Inferior parietal cortex (tissue), 1 donor: Measurements from ENCODE around the gene HAND2.

ENCODE experiments used
- DNase-seq: peaks from one replicate; pipeline ENCODE4 v3.0.0-alpha.2; 2016; ENCODE audit errors: extremely low spot score

HAND2 gene

GRCh38 chr4:173529477-173530325 is at the start of gene HAND2:
TSS of gene HAND2 (minus strand) at chr4:173530229. CDS start at chr4:173529289, 940 bp downstream.
- no peak for DNase-seq

- DNase-seq: no peak
Measured at GRCh38 chr4:173578956-173579355, 48.9 kb upstream of the HAND2 start.

DNA sequence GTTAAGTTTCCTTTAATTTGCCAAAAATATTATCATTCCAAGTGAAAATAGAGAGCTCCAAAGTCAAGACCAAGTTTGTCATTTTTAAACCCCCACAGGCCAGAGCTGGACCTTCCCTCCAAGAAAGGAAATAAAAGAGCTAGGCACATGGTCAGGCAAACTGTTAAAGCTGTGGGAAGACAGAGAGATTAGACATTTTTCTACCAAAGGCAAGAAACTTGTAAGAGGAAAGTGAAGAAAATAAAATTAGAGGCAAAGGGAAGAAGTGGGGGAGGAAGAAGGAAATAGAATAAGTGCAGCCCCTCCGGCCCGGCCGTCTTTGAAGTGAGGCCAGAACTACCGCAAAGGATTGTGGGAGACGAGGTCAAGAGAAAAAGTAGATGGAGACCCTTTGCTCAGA is 47.9 kb upstream of the HAND2 start:
- DNase-seq: no peak

GRCh38 chr4:173575482-173576152 is 45.6 kb upstream of the HAND2 start:
- no peak for DNase-seq

DNA sequence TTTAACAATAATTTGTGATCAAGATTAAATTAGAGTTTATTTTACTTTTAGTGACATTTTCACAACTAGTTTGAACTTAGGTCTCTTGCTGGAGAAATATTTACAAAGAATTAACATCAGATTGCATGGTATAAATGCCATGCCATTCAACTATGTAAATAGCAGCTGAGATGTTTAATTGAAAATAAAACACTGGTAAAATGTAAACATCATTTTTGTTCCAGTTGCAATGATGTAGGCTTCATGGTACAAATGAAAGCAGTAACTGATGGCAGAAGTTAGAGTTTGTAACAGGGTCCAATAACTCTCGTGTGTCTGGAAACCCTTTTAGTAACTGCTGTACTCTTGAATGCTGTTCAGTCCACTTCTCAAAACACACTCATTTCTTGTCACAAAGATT is 43.7 kb upstream of the HAND2 start:
- no peak for DNase-seq

GRCh38 chr4:173573286-173573685 is 43.3 kb upstream of the HAND2 start:
- DNase-seq: no peak

DNA sequence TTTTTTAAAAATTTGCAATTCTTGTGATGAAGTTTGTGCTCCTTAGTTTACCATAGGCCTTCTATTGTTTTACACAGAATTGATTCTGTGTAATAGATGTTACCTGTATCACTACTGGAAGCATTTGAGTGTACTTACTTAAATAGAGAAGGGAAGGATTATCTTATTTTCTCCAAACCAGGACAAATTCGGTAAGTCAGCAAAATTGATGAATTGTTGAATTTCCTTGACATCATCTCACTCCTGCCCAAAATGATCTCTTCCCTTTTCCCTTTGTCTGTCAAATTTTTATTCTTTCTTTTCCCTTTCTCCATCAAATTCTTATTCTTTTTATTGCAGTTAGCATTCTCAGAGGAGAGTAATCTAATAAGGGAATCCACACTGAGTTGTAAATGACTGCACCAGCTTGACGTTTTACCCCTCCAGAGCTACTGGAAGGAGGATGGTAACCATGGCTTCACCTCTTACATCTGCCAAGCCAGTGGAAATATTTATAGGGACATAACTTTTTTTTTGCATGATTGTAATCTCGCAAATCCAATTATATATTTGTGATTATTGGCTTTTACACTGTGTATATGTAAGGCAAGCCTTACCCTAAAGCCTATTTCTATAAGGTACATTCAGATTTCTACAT is 42.6 kb upstream of the HAND2 start:
- DNase-seq: no peak

DNA sequence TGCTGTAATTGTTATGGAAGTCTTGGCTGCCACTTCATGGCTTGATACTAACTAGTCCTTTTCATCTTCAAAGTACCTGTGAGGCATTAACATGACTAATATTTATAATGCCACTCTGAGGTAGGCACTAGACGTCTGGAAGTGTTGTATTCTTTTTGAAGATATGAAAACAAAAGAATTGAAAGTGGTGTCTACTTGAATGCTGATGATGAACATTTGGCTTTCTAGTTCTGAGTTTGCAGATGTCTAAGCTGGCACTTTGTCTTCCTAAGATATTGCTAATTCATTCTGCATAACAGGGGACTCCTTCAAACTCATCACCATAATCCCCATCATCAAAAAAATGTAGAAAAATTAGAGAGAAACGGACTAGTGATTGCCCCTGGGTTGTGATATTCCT is 41.6 kb upstream of the HAND2 start:
- DNase-seq: no peak

DNA sequence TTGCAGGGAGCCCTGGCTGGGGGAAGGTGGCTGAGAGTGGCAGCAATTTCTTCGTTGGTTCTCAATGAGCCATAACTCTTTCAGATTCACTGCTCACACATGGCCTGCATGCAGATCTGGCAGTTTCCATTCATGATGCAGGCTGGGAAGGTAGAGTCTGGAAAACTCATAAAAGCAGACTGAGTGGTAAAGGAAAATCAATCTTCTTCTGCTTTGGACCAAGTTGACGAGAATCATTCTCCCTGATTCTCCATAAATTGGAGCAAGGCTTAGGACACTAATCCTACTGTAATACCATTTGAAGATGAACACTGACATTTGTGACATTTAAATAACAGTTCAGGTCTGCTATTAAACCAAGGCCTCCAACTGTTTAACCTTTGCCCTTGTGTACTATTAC is 35.3 kb upstream of the HAND2 start:
- DNase-seq: no peak

GRCh38 chr4:173564461-173564860 is 34.4 kb upstream of the HAND2 start:
- DNase-seq: no peak

- no peak for DNase-seq
Measured at GRCh38 chr4:173560896-173561295, 30.9 kb upstream of the HAND2 start.

- DNase-seq: no peak
Measured at GRCh38 chr4:173556398-173557131, 26.5 kb upstream of the HAND2 start.

GRCh38 chr4:173547889-173548288 is 17.9 kb upstream of the HAND2 start:
- DNase-seq: no peak

GRCh38 chr4:173546776-173547175 is 16.7 kb upstream of the HAND2 start:
- DNase-seq: no peak

- DNase-seq: no peak
Measured at GRCh38 chr4:173545440-173545839, 15.4 kb upstream of the HAND2 start.

DNA sequence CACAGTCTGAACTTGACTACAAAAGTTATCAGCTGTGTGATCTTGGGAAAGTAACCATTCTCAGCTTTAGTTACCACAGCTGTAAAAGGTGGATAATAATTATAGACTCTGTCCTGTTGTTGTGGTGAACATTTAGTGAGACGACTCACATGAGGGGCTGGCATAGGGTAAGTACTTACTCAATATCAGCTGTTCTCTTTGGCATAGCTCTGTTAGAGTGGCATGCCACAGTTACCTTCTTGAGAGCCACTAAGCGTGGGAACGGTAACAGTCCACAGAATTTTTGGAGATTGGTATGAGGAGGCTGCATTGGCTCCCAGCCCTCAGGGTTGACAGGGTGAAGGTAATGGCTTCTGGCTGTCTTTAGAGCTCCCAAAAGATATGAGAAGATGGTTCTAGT is 13.2 kb upstream of the HAND2 start:
- no peak for DNase-seq

DNA sequence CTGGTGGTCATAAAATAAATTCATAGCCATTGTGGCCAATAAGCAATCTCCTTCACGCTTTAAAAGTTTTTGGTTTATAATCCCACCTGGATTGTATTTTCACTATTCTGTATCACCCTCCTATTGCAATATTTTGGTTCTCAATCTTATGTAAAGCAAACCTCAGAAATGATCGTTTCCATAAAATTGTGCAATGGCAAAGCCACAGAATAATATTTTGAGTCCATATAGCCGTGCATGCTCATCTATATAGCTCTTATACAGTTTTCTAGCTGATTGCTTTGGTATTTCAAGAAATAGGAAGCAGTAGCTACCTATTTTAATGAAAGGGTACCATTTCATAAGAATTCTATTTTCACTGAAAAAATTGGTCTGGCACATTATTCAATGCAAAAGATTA is 10.0 kb upstream of the HAND2 start:
- no peak for DNase-seq

DNA sequence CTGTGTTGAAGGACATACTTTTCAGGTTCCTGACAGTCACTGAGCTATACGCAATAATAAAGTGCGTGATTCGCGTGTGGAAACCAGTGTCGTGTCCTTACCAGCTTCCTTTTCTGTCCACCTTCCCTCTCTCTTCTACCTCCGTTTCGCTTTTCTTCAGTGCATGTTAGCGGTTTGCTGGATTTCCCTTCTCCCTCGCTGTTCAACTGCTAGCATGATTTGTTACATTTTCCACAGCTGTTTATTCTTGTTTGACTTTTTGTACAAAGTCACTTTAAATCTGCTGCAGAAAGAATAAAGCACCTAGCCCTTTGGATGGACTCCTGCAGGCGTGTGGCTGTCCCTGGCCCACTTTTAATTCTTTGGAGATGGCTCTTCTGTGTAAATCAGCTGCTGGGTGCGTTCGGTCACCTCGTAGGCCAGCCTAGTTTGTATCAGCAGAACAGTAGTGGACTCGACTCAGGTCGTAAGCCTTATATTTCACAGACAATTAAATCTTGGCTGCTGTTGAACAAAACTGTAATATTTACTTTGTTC is 8.9 kb upstream of the HAND2 start:
- no peak for DNase-seq

DNA sequence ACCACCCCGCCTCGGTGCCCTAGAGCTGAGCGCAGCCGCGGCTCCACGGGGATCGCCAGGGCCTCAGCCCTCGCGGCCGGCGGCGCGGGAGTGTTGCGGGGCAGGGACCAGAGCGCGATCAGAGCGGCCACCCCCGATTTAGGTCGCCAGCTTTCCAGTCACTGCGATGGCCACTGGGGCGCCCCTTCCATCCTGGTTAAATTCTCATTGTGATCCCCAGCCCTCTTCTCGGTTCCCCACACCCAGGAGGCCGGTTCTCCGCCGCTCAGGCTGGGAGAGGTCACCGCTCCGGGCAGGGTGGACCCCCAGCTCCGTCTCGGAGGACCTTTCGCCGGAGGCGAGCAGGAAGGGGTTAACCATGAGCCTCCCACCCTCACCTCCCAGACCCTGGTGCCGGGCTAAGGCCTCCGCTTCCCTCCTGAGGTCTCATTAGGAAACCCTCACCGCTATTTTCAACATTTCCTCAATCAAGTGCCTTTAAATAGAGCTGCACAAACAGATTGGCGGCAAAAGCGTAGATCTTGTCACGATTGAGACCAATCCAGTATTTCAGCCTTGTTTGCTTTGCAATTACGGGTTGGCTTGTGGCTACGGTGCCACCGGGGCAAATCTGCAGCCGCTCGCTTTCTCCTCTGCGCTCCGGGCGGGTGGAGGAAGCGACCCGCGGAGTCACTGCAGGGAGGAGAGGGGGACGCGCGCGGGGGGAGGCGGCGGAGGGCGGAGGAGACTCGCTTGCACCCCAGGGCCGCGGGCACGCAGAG is 8.3 kb upstream of the HAND2 start:
- DNase-seq: no peak

GRCh38 chr4:173537613-173538147 is 7.7 kb upstream of the HAND2 start:
- no peak for DNase-seq
